IMR-90 (cell line): Measurements from ENCODE around the gene TLR10.

ENCODE experiments used
- CEBPB ChIP-seq: IDR thresholded peaks from 2 replicates; pipeline ENCODE4 v1.6.1; 2012; ENCODE audit warnings: low read depth, low read length, improper control_type of control experiment
- CHD1 ChIP-seq: IDR thresholded peaks from 2 replicates; pipeline ENCODE4 v1.6.1; 2012; ENCODE audit warnings: low read depth, low read length, improper control_type of control experiment
- POLR2A ChIP-seq: IDR thresholded peaks from 2 replicates; pipeline ENCODE4 v1.6.1; 2012; ENCODE audit warnings: mild to moderate bottlenecking, low read depth, low read length
- RAD21 ChIP-seq: IDR thresholded peaks from 2 replicates; pipeline ENCODE4 v1.6.1; 2012; ENCODE audit warnings: low read length, improper control_type of control experiment
- RCOR1 ChIP-seq: IDR thresholded peaks from 2 replicates; pipeline ENCODE4 v1.6.1; 2012; ENCODE audit warnings: mild to moderate bottlenecking, low read length, improper control_type of control experiment; ENCODE audit not compliant: insufficient replicate concordance
- RFX5 ChIP-seq: IDR thresholded peaks from 2 replicates; pipeline ENCODE4 v1.8.0; 2012; ENCODE audit warnings: low read depth, mild to moderate bottlenecking, low read length, moderate library complexity
- TF ChIP-seq, protein P1 (sequence below): conservative IDR thresholded peaks from 2 replicates; pipeline ENCODE4 v1.5.1; 2012; ENCODE audit warnings: mild to moderate bottlenecking, low read depth, low read length, improper control_type of control experiment
- TF ChIP-seq, protein P2 (sequence below): fragments of 150-350 bp; IDR thresholded peaks from 2 replicates; pipeline ENCODE4 v1.6.1; 2017; ENCODE audit warnings: mild to moderate bottlenecking, antibody characterized with exemption, low read length, low read depth

DNA sequence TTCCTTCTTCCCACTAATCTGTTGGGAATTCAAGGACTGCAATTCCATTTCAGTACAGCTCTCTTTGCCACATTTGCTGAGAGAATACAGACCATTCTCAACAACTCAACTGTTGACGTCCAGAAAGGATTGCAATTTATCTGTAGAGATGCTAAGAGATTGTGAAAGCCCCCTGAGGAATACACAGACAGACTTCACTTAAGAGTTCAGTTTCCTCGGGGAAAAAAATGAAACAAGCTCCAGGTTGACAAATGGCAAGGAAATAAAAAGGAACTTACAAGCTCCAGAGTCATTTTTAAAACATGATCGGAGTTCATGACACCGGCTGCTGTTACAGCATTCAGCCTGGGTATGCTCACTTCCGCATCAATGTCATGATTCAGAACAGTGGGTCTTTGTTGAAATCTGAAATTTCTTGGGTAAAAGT is 13.8 kb downstream of the TLR10 start:
- TF ChIP-seq, protein P1, sequence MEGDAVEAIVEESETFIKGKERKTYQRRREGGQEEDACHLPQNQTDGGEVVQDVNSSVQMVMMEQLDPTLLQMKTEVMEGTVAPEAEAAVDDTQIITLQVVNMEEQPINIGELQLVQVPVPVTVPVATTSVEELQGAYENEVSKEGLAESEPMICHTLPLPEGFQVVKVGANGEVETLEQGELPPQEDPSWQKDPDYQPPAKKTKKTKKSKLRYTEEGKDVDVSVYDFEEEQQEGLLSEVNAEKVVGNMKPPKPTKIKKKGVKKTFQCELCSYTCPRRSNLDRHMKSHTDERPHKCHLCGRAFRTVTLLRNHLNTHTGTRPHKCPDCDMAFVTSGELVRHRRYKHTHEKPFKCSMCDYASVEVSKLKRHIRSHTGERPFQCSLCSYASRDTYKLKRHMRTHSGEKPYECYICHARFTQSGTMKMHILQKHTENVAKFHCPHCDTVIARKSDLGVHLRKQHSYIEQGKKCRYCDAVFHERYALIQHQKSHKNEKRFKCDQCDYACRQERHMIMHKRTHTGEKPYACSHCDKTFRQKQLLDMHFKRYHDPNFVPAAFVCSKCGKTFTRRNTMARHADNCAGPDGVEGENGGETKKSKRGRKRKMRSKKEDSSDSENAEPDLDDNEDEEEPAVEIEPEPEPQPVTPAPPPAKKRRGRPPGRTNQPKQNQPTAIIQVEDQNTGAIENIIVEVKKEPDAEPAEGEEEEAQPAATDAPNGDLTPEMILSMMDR: no peak
- TF ChIP-seq RFX5: no peak
- TF ChIP-seq, protein P2, sequence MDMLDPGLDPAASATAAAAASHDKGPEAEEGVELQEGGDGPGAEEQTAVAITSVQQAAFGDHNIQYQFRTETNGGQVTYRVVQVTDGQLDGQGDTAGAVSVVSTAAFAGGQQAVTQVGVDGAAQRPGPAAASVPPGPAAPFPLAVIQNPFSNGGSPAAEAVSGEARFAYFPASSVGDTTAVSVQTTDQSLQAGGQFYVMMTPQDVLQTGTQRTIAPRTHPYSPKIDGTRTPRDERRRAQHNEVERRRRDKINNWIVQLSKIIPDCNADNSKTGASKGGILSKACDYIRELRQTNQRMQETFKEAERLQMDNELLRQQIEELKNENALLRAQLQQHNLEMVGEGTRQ: no peak
- no peak for TF ChIP-seq RCOR1
- TF ChIP-seq CEBPB: no peak
- no peak for TF ChIP-seq RAD21
- TF ChIP-seq POLR2A: no peak
- no peak for TF ChIP-seq CHD1
